Peyer's patch (tissue), 4 donors: ENCODE results near the gene SLC13A2.

Experiments
- POLR2A ChIP-seq, 2 donors: fragments of 450-650 bp; IDR thresholded peaks; one replicate each; pipeline ENCODE4 v1.5.1; 2017; ENCODE audit warnings: antibody characterized with exemption in 2 of 2, mild to moderate bottlenecking in 2 of 2, moderate library complexity in 2 of 2
- TF ChIP-seq, protein P1 (sequence below), 6 experiments: fragments of 450-650 bp in 4 of 6; fragments of 200-600 bp in 2 of 6; sonication (generic) in 1 of 6; IDR thresholded peaks; one replicate each; pipeline ENCODE4 v1.5.1; 2017 to 2019; ENCODE audit warnings: antibody characterized with exemption in 6 of 6, mild to moderate bottlenecking in 3 of 6, moderate library complexity in 1 of 6

DNA sequence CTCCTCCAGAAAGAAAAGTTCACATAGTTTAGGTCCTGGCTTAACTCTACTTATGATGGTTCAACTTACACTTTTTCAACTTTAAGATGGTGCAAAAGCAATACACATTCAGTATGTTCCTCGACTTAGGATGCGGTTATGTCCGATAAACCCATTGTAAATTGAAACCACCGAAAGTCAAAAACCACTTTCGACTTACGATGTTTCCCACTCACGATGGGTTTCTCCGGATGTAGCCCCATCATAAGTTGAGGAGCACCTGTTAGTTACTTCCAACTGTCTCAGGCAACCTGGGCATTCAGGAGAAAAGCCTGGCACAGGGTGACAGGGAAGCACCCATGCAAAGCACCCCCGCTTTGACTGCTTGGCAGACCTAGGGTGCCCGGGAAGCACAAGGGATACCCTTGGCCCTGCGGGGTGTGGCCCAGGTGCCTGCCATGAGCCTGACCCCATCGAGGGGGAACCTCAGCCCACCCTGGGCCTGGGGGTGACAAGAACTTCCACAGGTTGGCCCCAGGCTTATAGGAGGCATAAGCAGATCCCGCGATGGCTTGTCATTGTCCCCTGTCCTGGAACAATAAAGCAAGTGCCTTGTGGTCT is 65.0 kb downstream of the SLC13A2 start:
- TF ChIP-seq, protein P1, sequence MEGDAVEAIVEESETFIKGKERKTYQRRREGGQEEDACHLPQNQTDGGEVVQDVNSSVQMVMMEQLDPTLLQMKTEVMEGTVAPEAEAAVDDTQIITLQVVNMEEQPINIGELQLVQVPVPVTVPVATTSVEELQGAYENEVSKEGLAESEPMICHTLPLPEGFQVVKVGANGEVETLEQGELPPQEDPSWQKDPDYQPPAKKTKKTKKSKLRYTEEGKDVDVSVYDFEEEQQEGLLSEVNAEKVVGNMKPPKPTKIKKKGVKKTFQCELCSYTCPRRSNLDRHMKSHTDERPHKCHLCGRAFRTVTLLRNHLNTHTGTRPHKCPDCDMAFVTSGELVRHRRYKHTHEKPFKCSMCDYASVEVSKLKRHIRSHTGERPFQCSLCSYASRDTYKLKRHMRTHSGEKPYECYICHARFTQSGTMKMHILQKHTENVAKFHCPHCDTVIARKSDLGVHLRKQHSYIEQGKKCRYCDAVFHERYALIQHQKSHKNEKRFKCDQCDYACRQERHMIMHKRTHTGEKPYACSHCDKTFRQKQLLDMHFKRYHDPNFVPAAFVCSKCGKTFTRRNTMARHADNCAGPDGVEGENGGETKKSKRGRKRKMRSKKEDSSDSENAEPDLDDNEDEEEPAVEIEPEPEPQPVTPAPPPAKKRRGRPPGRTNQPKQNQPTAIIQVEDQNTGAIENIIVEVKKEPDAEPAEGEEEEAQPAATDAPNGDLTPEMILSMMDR (IDR thresholded peaks at IDR 0.05): no peak
- no peak for TF ChIP-seq POLR2A (IDR thresholded peaks at IDR 0.05)
